ENCODE data around the gene PHC2.

Gene PHC2

GRCh38 chr1:33425900-33426299 lies 5.0 kb downstream of the PHC2 start:
- no peak for DNase-seq (ENCODE audit: low read depth in 2 of 2)

GRCh38 chr1:33424610-33425009 lies 6.3 kb downstream of the PHC2 start:
- no peak for DNase-seq (ENCODE audit: low read depth in 2 of 2)

GRCh38 chr1:33424205-33424604 lies 6.7 kb downstream of the PHC2 start:
- no peak for DNase-seq (ENCODE audit: low read depth in 2 of 2)

GRCh38 chr1:33420870-33421775 lies 9.8 kb downstream of the PHC2 start:
- DNase-seq (ENCODE audit: low read depth in 2 of 2): no peak

GRCh38 chr1:33418811-33419210 lies 12.1 kb downstream of the PHC2 start:
- no peak for DNase-seq (ENCODE audit: low read depth in 2 of 2)

GRCh38 chr1:33414879-33415278 lies 16.0 kb downstream of the PHC2 start:
- no peak for DNase-seq (ENCODE audit: low read depth in 2 of 2)

- no peak for DNase-seq (ENCODE audit: low read depth in 2 of 2)
These were observed 20.7 kb downstream of the PHC2 start for GRCh38 chr1:33410091-33410701.

GRCh38 chr1:33408093-33408436 lies 22.8 kb downstream of the PHC2 start:
- no peak for DNase-seq (ENCODE audit: low read depth in 2 of 2)

GRCh38 chr1:33407352-33408092 lies 23.4 kb downstream of the PHC2 start:
- no peak for DNase-seq (ENCODE audit: low read depth in 2 of 2)

- no peak for DNase-seq (ENCODE audit: low read depth in 2 of 2)
These were observed 28.7 kb downstream of the PHC2 start for GRCh38 chr1:33402206-33402605.

GRCh38 chr1:33401471-33401870 lies 29.4 kb downstream of the PHC2 start:
- no peak for DNase-seq (ENCODE audit: low read depth in 2 of 2)

GRCh38 chr1:33400153-33400911 lies 30.6 kb downstream of the PHC2 start:
- DNase-seq (ENCODE audit: low read depth in 2 of 2): no peak

GRCh38 chr1:33399375-33399774 lies 31.5 kb downstream of the PHC2 start:
- DNase-seq (ENCODE audit: low read depth in 2 of 2): no peak

GRCh38 chr1:33397994-33398393 lies 32.9 kb downstream of the PHC2 start:
- no peak for DNase-seq (ENCODE audit: low read depth in 2 of 2)

GRCh38 chr1:33397125-33397506 lies 33.8 kb downstream of the PHC2 start:
- no peak for DNase-seq (ENCODE audit: low read depth in 2 of 2)

GRCh38 chr1:33396188-33397124 lies 34.4 kb downstream of the PHC2 start:
- DNase-seq (ENCODE audit: low read depth in 2 of 2): no peak

GRCh38 chr1:33394770-33395169 lies 36.1 kb downstream of the PHC2 start:
- no peak for DNase-seq (ENCODE audit: low read depth in 2 of 2)

GRCh38 chr1:33393991-33394390 lies 36.9 kb downstream of the PHC2 start:
- no peak for DNase-seq (ENCODE audit: low read depth in 2 of 2)

GRCh38 chr1:33393524-33393923 lies 37.4 kb downstream of the PHC2 start:
- no peak for DNase-seq (ENCODE audit: low read depth in 2 of 2)

GRCh38 chr1:33392639-33393038 lies 38.3 kb downstream of the PHC2 start:
- DNase-seq (ENCODE audit: low read depth in 2 of 2): no peak

GRCh38 chr1:33392206-33392605 lies 38.7 kb downstream of the PHC2 start:
- DNase-seq (ENCODE audit: low read depth in 2 of 2): no peak

Measured in stimulated activated CD8-positive, alpha-beta memory T cell treated with anti-CD3 and anti-CD28 coated beads, Interleukin-7, amount 100 ng/mL, for 4 hours (primary cell).